NCI-H146 (cell line): ENCODE data around the gene POU2F1.

Experiments used
- DNase-seq: peaks from one replicate; lab custom pipeline; 2025; lab: John Stamatoyannopoulos, UW

POU2F1 gene

DNA sequence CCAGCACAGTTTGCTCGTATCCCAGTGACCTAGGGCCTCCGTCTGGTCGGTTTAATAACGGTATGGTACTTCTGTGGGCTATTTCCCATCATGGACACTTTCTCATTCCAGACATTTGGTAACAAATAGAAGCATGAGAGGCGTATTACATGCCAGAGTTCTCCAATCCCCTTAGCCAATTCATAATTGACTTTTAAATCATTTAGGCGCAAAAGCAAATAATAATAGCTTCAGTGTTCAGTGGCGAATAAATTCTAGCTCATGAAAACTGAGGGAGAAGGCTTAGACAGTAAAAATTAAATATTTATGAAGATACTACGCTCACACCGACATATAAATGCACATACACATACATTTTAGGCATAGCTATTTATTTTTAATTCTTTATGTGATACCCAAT is 247.1 kb downstream of the POU2F1 start:
- no peak for DNase-seq

- DNase-seq, result no peak
Observed at GRCh38 chr1:167469280-167469965, 248.7 kb downstream of the POU2F1 start.

DNA sequence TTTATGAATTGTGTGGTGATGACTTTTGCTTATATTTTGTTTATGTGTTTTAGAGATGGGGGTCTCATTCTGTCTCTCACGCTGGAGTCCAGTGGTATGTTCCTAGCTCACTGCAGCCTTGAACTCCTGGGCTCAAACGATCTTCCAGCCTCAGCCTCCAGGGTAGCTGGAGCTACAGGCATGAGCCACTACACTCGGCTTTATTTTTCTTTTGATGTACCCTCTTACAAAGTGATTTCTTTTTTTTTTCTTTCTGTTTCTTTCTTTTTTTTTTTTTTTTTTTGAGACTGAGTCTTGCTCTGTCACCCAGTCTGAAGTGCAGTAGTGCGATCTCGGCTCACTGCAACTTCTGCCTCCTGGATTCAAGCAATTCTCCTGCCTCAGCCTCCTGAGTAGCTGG is 250.9 kb downstream of the POU2F1 start:
- DNase-seq, result no peak

DNA sequence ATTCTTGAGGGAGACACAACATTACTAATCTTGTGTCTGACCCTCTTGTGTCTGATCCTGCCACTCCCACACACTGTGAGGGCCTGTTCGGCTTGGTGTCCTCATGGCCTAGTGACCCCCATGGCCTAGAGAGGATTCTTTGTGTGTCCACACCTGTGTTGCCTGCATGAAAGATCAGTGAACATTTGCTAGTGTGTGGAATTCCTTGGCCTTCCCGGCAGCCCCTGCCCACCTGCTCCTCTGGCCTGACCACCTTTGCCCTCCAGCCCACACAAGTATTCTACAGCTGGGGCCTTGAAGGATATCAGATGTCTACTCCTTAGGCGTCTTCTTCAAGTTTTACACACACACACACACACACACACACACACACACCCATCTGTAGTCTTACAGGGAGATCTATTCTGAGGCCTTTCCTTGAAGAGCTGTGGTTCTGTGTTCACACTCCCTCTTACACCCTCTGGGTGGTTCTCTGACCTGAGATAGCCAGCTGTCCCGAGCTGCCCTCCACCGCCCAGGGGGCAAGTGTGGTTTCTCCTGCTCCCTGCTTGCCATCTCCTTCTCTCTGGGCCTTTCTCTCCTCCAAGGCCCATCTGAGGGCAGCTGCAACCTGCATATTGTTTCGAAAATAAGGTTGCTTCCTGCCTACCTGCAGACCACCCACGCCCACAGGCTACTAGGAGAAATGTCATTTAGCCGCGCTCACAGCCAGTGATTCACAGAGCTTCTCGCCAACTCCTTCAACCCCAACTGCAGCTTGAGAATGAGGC is 252.3 kb downstream of the POU2F1 start:
- DNase-seq, result no peak

GRCh38 chr1:167473761-167474160 is 253.1 kb downstream of the POU2F1 start:
- DNase-seq, result no peak

GRCh38 chr1:167474191-167474641 is 253.5 kb downstream of the POU2F1 start:
- no peak for DNase-seq

DNA sequence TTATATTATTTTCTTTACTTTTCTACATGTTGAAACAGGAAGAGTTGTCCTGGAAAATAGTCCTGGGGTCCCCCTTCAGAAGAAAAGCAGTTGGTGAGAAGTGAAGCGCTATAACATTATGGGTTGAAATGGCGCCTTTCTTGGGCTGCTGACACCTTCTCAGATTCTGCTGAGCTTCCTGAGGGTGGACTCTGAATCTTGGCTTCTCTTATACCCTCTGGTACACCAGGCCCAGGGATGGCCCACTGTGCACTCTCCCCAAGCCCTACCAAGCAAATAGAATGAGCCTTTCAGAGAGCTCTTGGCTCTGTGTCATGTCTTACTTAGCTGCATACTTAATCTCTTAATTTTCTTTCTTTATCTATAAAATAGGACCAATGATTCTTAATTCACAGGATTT is 255.4 kb downstream of the POU2F1 start:
- DNase-seq, result no peak
